ENCODE data around the gene FBXO21.

- TF ChIP-seq EZH2 (IDR thresholded peaks at IDR 0.05; ENCODE audit: low read length) = no peak
- TF ChIP-seq CTCF (optimal IDR thresholded peaks at IDR 0.05 in 1 of 3, IDR thresholded peaks at IDR 0.05 in 1 of 3, conservative IDR thresholded peaks at IDR 0.05 in 1 of 3; ENCODE audit: extremely low read depth in 1 of 3, insufficient read depth in 2 of 3, low read length in 3 of 3) = no peak
These were observed 69.5 kb downstream of the FBXO21 start for GRCh38 chr12:117120787-117121186.
